Calu3 (cell line): ENCODE results near the gene COL5A1. TPM values are rescaled to one million over a fixed set of nuclear protein-coding genes. Genes with fewer than 3 reads are reported as not detected.

Source experiments
- BruUV-seq: library from RNA; stranded (reverse); fragments of 400-500 nt; replicated peaks from 2 replicates; lab custom pipeline; 2021; lab: Mats Ljungman, UMichigan
- CTCF ChIA-PET: fragments of 300-600 bp; sonication (Branson Sonifier 250); formaldehyde crosslinking; loops from one replicate; lab custom pipeline; 2022; ENCODE audit warnings: antibody characterized with exemption; lab: Charles Lee
- DNase-seq: peaks from one replicate; pipeline ENCODE4 v3.0.0; 2022
- H3K27ac Mint-ChIP-seq: one replicate; pipeline ENCODE4 v1.8.0; 2022; ENCODE audit warnings: mixed read lengths; ENCODE audit not compliant: unreplicated experiment
- H3K27me3 Mint-ChIP-seq: one replicate; pipeline ENCODE4 v1.8.0; 2022; ENCODE audit warnings: mixed read lengths; ENCODE audit not compliant: unreplicated experiment
- H3K36me3 Mint-ChIP-seq: one replicate; pipeline ENCODE4 v1.8.0; 2022; ENCODE audit warnings: mild to moderate bottlenecking, moderate library complexity, mixed read lengths; ENCODE audit not compliant: insufficient read depth, unreplicated experiment
- H3K4me1 Mint-ChIP-seq: one replicate; pipeline ENCODE4 v1.8.0; 2022; ENCODE audit warnings: mild to moderate bottlenecking, low read depth, mixed read lengths; ENCODE audit not compliant: unreplicated experiment
- H3K4me3 Mint-ChIP-seq: one replicate; pipeline ENCODE4 v1.8.0; 2022; ENCODE audit warnings: mild to moderate bottlenecking, low read depth, moderate library complexity, mixed read lengths; ENCODE audit not compliant: unreplicated experiment
- H3K9me3 Mint-ChIP-seq: one replicate; pipeline ENCODE4 v1.8.0; 2022; ENCODE audit warnings: low read depth, mixed read lengths; ENCODE audit not compliant: unreplicated experiment
- CTCF ChIP-seq: fragments of 200-600 bp; IDR thresholded peaks from one replicate; pipeline ENCODE4 v1.8.0; 2022; ENCODE audit warnings: antibody characterized with exemption; ENCODE audit not compliant: unreplicated experiment
- intact Hi-C: fragments of 100-400 bp; cut with micrococcal nuclease; formaldehyde crosslinking; loops from one replicate; pipeline ENCODE4 v1.10.0; 2022; ENCODE audit not compliant: unreplicated experiment
- total RNA-seq: library from RNA; stranded (reverse); gene quantifications from 2 replicates; pipeline ENCODE4 v1.2.3, GENCODE V29; 2022

COL5A1 gene
- total RNA-seq, 1 experiment from 2014 or later = not detected

- BruUV-seq = no TSS peak
- H3K9me3 Mint-ChIP-seq = no peaks in the 10 kb centered on the region
- no peaks in the 10 kb centered on the region for H3K4me1 Mint-ChIP-seq
- CTCF ChIA-PET = no interaction called here
- H3K27me3 Mint-ChIP-seq = no peaks in the 10 kb centered on the region
- no peaks in the 10 kb centered on the region for H3K36me3 Mint-ChIP-seq
- no peak for DNase-seq
- H3K4me3 Mint-ChIP-seq = no peak overlapping the region
- intact Hi-C loops = no loop called here
- TF ChIP-seq CTCF = no peak
- H3K27ac Mint-ChIP-seq = no peak overlapping the region
These were observed 186.4 kb downstream of the COL5A1 start for GRCh38 chr9:134827993-134828392.

- no peaks in the 10 kb centered on the region for H3K27me3 Mint-ChIP-seq
- no peaks in the 10 kb centered on the region for H3K4me1 Mint-ChIP-seq
- CTCF ChIA-PET = no interaction called here
- H3K4me3 Mint-ChIP-seq = no peak overlapping the region
- no peak overlapping the region for H3K27ac Mint-ChIP-seq
- H3K36me3 Mint-ChIP-seq = no peaks in the 10 kb centered on the region
- intact Hi-C loops = no loop called here
- no peaks in the 10 kb centered on the region for H3K9me3 Mint-ChIP-seq
- no TSS peak for BruUV-seq
- no peak for TF ChIP-seq CTCF
- DNase-seq = no peak
These were observed 187.3 kb downstream of the COL5A1 start for GRCh38 chr9:134828892-134829291.

DNA sequence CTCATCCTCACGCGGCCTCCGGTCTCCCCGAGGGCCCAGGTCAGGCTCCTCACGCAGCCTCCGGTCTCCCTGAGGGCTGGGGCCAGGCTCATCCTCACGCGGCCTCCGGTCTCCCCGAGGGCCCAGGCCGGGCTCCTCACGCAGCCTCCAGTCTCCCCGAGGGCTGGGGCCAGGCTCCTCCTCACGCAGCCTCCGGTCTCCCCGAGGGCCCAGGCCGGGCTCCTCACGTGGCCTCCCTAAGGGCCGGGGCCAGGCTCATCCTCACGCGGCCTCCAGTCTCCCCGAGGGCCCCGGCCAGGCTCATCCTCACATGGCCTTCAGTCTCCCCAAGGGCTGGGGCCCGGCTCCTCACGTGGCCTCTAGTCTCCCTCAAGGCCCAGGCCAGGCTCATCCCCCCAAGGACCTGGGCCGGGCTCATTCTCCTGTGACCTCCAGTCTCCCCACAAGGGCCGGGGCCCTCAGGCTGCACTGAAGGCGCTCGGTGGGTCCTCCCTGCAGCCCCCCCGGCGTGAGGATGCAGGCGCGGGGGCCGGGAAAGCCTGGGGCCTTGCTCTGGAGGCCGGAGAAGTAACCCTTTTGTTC, 187.8 kb downstream of the COL5A1 start:
- H3K27ac Mint-ChIP-seq = no peak overlapping the region
- no peak overlapping the region for H3K4me3 Mint-ChIP-seq
- no peaks in the 10 kb centered on the region for H3K4me1 Mint-ChIP-seq
- intact Hi-C loops = no loop called here
- H3K9me3 Mint-ChIP-seq = no peaks in the 10 kb centered on the region
- TF ChIP-seq CTCF = no peak
- CTCF ChIA-PET = no interaction called here
- DNase-seq = no peak
- no peaks in the 10 kb centered on the region for H3K36me3 Mint-ChIP-seq
- BruUV-seq = no TSS peak
- H3K27me3 Mint-ChIP-seq = no peaks in the 10 kb centered on the region

GRCh38 chr9:134830126-134830525, 188.5 kb downstream of the COL5A1 start:
- no TSS peak for BruUV-seq
- no peak for DNase-seq
- Mint-ChIP-seq H3K36me3 (no peaks in the 10 kb centered on the region), H3K4me1 (no peaks in the 10 kb centered on the region), H3K27me3 (no peaks in the 10 kb centered on the region), H3K4me3 (no peak overlapping the region), H3K27ac (no peak overlapping the region), H3K9me3 (no peaks in the 10 kb centered on the region)
- CTCF ChIA-PET = no interaction called here
- intact Hi-C loops = no loop called here
- no peak for TF ChIP-seq CTCF
